GM18498 (cell line): Measurements from ENCODE around the gene CSMD2.

Experiments used
- ATAC-seq: cut with Tn5 transposase; IDR thresholded peaks from one replicate; pipeline ENCODE4 v1.9.1; 2021; ENCODE audit warnings: mild to moderate bottlenecking, moderate library complexity; ENCODE audit not compliant: unreplicated experiment

Gene CSMD2

DNA sequence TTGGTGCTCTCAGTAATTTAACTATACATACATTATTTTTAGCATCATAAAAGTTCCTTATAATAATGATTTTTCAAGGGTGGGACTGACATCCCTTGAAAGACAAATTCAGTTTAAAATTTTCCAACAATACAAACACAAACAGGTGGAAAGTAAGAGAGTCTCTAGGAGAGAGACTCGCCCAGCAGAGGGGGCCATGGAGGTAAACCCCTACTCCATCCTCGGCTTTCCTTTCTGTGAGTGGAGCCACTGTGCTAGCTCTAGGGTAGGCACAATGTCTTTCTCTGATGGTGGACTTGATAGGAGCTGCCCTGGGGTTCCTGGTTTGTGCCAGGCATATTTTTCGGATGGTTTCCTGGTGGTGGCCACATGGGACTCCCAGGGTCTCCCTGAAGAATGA, 8.3 kb downstream of the CSMD2 start:
- no peak for ATAC-seq

DNA sequence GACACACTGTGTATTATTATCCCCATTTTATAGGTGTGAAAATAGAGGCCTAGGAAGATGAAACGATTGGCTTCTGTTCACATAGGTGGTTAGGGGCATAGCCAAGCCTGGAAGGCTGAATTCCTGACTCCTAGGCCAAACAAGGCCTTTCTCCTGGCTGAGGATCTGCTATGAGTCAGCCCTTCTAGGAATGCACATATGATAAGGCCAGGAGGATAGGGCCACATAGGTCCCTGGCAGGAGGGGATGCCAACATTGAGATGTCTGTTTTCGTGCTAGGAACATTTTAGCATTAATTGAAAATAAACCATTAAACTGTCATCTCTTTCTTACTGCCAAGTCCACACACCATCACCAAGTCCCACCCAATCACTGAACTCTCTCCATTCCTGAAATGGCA, 9.2 kb downstream of the CSMD2 start:
- no peak for ATAC-seq

GRCh38 chr1:34153246-34153645, 11.8 kb downstream of the CSMD2 start:
- ATAC-seq = no peak

DNA sequence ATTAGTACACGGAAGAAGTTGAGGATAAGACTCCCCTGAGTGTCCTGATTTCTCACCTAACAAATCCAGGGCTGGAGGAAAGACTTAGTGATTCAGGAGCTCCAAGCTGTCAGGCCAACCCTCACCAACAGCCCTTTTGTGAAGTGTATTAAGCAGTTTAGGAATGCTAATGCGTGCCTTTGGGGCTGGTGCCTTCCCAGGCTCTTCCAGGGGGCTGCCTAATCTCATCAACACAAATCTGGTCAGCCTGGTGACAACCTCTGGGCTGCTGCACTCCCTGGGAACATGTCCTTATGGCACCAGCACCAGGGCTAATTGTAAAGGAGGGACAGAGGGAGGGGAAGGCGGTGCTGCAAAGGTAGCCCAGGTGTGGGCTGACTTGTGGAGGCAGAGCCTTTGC, 15.5 kb downstream of the CSMD2 start:
- ATAC-seq = no peak

DNA sequence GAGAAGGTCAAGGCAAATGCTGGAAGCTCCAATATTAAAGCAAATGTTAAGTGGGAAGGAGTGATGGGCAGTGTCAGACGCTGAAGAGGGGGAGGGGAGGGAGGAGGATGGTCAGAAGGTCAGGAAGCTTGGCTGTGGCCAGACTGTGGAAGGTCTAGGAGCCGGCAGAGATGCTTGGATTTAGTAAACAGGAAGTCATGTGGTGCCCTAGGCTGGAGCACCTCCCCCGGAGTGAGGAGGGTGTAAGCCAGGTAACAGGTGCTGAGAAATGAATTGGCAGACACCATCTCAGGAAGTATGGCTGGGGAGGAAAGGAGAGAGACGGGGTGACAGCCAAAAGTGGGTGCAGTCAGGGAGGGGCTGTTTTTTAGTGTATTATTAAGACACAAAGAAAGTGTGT, 17.7 kb downstream of the CSMD2 start:
- no peak for ATAC-seq

GRCh38 chr1:34144766-34145165, 20.3 kb downstream of the CSMD2 start:
- ATAC-seq = no peak

DNA sequence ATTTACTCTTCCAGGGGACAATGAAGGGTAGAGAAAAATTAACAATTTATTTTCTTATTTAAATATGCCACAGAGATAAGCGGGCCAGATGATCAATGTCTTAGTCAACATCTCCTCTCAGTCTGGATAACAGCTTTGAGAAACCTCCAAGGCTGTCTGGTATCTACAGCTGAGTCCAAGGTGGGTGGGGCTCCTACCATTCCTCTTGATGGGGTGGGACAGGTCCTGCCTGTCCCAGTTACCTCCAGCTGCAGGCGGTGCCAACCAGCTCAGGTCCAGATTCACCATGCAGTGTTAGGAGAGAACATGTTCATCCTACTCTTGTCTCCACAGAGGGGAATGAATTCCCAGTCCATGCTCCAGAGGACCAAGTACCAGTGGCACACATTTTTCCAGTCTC, 21.1 kb downstream of the CSMD2 start:
- ATAC-seq = no peak

DNA sequence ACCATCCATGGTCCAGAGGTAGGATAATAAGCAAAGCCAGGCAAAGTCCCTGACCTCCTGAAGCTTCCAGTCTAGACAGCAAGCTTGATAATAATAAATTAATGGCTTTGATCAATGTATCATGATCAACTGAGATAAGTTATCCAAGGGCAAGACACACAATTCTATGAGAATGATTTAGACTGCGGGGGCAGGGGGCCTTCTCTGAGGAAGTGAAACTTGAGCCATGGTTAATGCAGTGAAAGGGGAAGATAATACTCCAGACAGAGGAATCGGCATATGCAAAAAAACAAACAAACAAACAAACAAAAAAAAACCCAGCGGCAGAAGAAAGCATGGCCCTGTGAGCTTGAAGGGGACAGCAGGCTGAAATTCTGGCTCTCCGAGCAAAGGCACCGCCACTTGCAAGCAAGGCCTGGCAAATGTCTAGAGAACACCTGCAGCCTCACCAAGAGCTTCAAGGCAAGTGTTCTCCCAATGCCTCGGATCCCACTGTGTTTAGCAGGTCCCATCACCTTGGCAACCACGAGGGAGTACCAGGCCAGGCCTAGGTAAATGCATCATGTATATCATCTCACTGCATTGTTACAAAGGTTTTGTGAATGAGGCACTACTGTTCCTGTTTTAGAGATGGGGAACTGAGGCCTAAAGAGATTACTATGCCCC, 24.9 kb downstream of the CSMD2 start:
- no peak for ATAC-seq

DNA sequence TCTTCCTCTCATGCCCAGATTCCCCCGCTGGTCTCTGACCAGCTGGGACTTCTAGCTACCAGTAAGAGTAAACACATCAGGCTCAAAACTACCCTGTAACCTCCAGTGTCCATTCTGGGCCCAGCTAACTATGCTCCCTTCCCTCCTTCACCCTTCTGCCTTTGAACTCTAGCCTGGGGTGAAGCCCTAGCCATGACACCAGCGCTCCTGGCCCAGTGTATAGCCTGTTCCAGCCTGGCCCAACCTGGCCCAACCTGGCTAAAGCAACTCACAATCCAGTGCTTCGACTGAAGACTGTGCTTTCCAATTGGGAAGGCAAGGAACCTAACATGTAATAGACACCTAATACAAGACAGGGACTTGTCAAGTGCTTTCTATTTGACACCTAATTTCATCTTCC, 27.6 kb downstream of the CSMD2 start:
- no peak for ATAC-seq

DNA sequence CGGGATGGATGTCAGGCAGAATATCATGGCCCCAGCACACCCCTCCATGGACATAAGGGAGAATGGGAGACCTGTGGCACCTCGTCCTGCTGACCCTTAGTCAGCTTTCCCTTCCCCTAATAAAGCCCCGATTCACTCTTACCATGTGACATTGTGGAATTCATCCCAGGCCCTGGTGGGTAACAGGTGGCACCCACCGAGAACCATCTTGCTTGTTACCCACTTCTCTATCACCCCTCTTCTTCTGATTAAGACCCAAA, 32.9 kb downstream of the CSMD2 start:
- no peak for ATAC-seq

DNA sequence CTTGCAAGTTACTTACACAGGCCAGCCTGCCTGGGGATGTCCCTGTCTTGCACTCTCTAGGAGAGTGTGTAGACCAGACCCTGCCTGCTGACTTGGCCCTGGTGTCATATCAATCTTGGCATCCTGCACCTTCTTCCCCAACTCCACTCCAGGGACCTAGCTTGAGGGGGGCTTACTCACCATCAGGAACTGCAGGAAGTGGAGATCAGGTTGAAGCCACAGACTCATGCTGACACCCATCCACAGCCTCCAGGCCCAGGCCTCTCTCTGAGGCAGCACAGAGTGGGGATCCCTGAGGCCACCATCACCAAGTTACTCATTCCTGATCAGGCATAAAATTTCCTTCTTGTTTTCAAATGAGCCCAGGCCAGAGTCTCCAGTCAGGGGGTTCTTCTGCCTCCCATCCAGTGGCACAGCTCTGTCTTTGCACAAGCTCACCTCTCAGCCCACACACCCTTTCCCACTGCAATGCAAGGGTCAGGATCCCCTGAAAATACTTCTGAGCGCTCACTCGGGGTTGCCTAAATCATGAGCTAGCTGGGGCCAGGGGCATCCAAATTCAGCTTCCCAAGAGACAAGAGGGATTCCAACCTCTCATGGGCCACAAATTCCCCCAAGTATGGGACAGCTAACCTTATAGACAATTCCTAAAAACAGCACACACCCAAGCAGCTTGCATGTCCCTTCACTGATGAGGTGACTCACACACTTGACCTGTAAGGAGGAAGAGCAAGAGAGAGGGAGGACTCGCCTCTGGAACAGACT, 33.5 kb downstream of the CSMD2 start:
- ATAC-seq = no peak

DNA sequence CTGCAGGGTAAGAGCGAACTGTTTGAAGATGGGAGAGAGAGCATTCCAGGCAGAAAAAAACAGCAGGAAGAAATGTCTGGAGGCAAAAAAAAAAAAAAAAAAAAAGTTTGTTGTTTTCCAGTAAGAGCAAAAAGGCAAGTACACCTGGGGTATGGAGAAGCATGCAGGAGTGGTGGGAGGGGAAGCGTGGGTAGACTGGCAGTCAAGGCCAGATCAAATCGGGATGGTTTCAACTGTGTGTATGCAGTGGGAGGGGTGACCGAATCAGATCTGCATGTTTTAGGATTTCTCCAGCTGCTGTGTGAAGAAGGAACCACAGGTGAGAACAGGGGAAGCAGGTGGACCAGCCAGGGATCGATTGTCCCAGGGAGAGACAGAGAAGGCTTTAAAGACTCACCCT, 34.7 kb downstream of the CSMD2 start:
- no peak for ATAC-seq

DNA sequence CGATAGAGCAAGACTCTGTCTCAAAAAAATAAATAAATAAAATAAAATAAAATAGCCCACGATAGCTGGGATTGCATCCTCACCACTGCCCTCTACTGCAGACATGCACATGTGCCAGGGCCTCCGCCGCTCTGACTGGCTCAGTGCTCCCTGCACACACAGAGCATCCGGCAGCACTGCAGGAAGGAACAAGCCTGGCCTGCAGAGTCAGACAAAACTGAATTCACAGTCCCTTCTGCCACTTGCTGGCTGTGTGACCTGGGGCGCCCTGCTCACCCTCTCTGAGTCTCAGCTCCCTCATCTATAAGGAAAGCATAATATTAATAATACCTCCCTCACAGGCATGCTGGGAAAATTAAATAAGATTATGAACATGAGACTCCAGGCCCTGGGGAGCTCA, 35.4 kb downstream of the CSMD2 start:
- ATAC-seq = no peak

DNA sequence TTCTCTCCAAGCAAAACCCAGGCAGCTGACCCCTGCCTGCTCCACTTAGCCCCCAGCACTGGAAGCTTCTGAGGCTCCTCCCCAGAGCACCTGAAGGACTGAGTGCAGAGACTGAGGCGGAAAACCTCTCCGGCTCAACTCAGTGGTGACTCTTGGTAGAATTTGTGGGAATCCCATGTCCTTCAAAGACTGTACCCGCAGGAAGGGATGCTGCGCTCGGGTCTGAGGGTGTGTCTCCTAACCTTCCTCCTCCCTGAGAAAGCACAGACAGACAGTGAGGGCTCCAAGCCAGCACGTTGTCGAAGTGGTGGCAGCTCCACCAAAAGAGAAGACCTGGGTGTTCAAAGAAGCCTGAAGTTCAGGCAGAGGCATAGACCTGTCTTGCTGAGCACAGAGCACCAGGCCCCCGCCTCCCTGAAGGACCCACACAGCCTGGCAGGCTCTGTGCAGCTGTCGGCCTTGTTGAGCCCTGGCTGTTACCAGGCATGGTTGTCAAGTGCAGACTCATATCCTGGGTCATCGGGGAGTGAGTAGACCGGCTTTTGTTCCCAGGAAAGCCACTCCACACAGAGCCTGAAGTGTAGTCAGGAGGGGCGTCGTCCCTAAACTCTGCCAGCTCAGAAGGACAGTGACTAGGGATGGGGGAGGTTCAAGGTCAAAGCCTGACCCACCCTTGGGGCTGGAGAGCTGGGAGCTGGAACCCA, 36.7 kb downstream of the CSMD2 start:
- ATAC-seq = no peak

DNA sequence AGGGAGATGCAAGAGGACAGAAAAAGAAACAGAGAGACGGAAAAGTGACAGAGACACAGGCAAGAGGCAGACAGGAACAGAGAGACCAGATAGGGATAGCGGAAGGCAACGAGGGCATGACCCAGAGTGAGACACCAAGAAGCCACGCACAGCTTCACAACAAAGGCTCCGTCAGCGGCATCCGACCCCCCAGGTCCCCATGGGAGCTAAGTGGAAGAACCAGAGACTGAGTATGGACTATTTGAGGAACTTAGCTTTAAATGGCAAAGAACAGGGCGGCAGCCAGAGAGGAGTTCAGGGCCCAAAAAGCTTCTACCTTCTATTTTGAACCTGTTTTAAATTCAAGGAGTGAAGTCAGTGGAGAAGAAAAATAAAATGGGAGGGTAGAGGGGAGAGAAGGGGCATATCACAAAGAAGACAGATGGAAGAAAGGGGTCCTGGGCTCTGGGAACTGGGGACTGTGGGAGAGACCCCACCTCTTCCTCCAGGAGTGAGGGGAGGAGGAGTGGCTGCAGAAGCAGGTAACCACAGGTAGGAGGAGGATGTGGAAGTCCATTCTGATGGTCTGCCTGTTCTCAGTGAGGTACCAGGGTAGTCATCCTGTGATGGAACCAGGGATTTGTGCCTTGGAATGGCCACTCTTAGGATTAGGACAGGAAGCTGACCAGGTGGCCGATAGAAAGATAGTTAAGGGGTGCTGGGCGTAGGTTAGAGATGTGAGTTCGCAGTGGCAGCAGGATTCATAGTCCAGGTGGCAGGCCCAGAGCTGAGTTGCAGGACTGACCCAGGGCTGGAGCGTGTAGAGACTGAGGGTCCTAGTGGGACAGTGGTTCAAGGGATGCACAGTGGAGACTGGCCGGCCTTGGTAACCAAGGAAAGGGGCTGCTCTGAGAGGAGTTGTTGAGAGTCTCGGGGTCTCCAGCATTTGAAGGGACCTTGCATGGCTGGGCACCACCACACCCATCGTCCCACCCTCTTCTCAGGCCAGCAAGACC, 37.7 kb downstream of the CSMD2 start:
- ATAC-seq = no peak

GRCh38 chr1:34126486-34126885, 38.5 kb downstream of the CSMD2 start:
- no peak for ATAC-seq

DNA sequence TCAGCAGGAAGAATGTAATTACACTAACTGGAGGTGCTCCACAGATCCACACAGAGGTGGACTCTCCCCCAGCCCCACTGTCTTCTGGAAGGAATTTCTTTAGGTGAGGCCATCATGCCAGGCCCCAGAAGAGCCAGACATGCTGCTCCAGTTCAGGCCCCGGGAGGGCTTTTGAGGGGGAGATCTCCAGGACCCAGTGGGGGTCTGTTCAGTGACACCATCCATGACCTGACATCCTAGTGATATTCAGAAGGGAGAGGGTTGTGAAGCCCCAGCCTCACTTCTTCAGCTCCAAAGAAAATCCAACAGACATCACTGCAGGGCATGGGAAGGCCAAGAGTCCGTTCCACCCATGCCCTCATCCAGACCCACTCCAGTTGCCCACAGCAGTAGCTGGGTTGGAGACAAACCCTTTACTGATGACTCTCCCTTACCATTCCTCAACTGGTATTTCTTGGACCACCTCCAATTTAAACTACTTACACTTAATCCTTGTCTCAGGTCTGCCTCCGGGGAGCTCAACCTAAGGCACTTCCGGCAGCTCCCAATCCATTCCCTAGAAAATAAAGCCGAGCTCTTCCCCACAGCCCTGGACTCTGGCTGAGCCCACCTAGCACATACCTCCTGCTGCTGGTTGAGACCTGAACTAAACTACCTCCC, 39.2 kb downstream of the CSMD2 start:
- ATAC-seq = no peak

GRCh38 chr1:34122080-34122932, 42.7 kb downstream of the CSMD2 start:
- no peak for ATAC-seq

GRCh38 chr1:34115233-34115632, 49.8 kb downstream of the CSMD2 start:
- ATAC-seq = no peak

- no peak for ATAC-seq
Observed at GRCh38 chr1:34113887-34114286, 51.1 kb downstream of the CSMD2 start.
